A673 (cell line): Measurements from ENCODE around the gene PTPRR.

Experiments
- EZH2 ChIP-seq: fragments of 200-600 bp; sonication (generic); IDR thresholded peaks from 2 replicates; pipeline ENCODE4 v1.6.1; 2017; ENCODE audit warnings: borderline replicate concordance, low read depth, mild to moderate bottlenecking, mixed read lengths, antibody characterized with exemption, low read length; ENCODE audit not compliant: poor library complexity, severe bottlenecking
- TF ChIP-seq, protein P1 (sequence below): fragments of 300-800, 200-600 bp; sonication (generic); conservative IDR thresholded peaks from 2 replicates; pipeline ENCODE4 v1.5.1; 2017; ENCODE audit warnings: low read depth, mild to moderate bottlenecking, antibody characterized with exemption, low read length, moderate library complexity, mixed read lengths

DNA sequence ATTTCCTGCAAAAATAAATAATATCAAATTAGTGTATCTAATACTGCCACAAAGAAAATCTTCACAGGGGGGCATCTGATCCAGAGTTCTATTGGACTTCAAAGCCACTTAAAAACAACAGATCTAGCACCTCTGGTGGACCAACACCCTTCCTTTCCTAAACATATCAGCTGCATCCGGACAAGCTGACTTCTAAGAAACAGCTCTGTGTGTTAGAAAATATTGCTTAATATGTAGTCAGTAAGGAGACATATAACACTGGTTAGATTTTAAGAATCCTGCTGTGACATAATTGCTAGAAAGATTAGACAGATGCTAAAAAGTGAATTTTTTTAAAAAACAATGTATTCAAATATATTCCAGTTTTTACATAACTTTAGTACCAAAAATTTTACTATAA, 222.2 kb downstream of the PTPRR start:
- TF ChIP-seq, protein P1, sequence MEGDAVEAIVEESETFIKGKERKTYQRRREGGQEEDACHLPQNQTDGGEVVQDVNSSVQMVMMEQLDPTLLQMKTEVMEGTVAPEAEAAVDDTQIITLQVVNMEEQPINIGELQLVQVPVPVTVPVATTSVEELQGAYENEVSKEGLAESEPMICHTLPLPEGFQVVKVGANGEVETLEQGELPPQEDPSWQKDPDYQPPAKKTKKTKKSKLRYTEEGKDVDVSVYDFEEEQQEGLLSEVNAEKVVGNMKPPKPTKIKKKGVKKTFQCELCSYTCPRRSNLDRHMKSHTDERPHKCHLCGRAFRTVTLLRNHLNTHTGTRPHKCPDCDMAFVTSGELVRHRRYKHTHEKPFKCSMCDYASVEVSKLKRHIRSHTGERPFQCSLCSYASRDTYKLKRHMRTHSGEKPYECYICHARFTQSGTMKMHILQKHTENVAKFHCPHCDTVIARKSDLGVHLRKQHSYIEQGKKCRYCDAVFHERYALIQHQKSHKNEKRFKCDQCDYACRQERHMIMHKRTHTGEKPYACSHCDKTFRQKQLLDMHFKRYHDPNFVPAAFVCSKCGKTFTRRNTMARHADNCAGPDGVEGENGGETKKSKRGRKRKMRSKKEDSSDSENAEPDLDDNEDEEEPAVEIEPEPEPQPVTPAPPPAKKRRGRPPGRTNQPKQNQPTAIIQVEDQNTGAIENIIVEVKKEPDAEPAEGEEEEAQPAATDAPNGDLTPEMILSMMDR = no peak
- TF ChIP-seq EZH2 = no peak
